GM21423 (cell line): ENCODE data around the gene LIN7A.

Experiments used
- ATAC-seq: cut with Tn5 transposase; IDR thresholded peaks from one replicate; pipeline ENCODE4 v1.9.1; 2021; ENCODE audit warnings: mild to moderate bottlenecking, moderate library complexity; ENCODE audit not compliant: unreplicated experiment

The LIN7A gene

DNA sequence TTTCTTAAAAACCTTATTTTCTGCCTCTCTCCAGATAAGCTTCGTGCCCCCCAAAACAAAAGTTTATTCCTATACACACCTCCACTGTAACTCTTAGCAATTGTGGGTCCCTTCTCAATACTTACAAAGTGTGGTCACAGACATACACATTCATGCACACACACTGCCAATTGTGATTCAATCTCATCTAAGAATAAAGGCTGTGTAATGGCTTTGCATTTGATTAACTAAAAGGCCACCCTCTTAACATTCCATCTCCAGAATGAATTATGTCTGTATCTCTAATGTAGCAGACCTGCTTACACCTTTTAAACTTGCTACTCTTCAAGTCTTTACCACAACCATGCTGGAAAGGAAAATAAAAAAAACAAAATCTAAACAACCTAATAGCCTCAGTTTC is 171.5 kb downstream of the LIN7A start:
- no peak for ATAC-seq

- ATAC-seq, result no peak
These were observed 173.9 kb downstream of the LIN7A start for GRCh38 chr12:80763874-80764273.

DNA sequence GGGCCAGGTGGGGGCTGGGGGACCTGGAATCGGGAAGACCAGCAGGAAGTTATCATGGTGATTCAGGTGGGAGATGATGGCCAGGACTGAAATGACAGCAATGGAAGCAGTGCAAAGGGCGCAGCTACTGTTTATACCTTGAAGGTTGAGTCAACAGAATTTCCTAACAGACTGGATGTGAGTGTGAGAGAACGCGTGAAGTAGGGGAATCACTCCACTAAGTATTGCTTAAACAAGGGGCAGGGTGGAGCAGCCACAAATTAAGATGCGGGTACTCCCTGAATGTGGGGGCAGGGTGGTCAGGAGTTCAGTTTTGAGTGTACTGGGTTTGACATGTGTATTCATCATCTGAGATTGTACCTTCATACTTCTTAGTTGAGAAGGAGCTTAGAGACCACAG is 175.9 kb downstream of the LIN7A start:
- ATAC-seq, result no peak

DNA sequence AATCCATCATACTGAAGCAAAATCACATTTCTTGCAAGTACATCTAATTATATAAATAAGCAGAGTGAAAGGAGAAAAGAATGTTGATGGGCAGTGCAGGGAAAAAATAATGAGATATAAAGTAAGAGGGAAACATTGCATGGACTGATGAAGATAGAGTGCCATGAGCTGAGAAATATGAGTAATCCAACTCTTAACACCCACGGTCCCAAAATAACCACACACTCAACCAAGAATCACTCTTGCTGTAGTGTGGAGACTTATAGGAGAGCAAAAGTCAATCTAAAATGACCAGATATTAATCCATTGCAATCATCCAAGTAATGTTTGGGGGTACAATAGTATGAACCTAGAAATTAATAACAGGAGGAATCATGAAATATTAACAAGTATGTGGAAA is 180.9 kb downstream of the LIN7A start:
- ATAC-seq, result no peak

GRCh38 chr12:80754274-80754673 is 183.5 kb downstream of the LIN7A start:
- ATAC-seq, result no peak

- no peak for ATAC-seq
These were observed 185.3 kb downstream of the LIN7A start for GRCh38 chr12:80752464-80752863.

DNA sequence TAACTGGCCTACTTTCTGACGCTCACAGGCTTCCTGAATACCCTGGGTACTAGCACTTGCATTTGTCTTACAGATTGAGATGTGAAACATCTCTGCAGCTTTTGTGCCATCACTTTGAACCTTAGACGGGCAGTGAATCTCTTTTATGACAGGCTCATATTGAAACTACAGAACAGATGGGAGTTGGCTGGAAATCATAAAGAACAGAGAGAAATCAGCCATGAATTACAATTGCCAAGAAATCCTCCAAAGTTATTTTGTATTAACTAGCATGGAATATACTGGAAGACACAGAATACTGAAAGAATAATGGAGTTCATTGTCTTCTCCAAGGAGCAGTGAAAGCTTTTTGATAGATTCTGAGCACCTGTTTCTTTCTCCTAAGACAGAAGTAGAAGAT is 188.3 kb downstream of the LIN7A start:
- no peak for ATAC-seq

GRCh38 chr12:80747800-80748199 is 189.9 kb downstream of the LIN7A start:
- no peak for ATAC-seq

DNA sequence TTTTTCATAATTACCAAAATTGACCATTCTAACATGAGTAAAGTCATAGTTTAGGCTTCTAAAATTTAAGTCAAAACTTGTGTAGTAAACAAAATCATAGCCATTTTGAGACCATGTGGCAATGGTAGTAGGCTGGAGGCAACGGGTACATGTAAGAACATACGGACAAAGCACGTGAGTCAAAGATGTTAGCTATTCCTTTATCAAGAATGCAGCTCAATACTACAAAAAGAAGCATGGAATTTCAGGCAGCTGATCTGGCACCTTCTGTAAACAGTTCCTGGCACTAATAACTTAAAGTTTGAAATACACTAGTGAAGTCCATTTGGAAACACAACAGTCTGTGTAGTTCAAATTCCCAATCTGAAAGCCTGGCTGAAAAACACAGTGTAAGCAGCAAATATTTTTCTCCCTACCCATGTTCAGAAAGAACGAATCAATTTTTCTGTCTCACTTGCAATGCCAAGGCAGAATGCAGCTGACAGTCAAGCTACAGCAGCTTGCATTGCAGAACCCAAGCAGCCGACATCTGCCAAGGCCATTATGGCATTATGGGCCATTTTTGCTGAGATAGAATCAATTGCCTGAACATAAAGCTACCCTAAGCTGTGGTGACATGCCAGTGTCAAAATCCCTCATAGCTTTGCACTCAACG is 191.8 kb downstream of the LIN7A start:
- no peak for ATAC-seq
